ENCODE results near the gene DTX3L.

Gene DTX3L

GRCh38 chr3:122538956-122539490 is 25.1 kb upstream of the DTX3L start:
- no peaks in the 10 kb centered on the region for H3K79me1 ChIP-seq (replicated peaks; ENCODE audit: low read length, poor library complexity, severe bottlenecking)
- H3K9me3 ChIP-seq (ENCODE audit: control insufficient read depth, low read length), result no peaks in the 10 kb centered on the region
- no peak overlapping the region for H2BK12ac ChIP-seq (ENCODE audit: low read length in 2 of 2)
- H2AFZ ChIP-seq (ENCODE audit: low read depth, low read length), result no peak overlapping the region
- H3K27ac ChIP-seq (ENCODE audit: low read length, poor library complexity, severe bottlenecking), result no peak overlapping the region
- no peak for DNase-seq
- H2BK120ac ChIP-seq (ENCODE audit: low read depth, low read length), result no peak overlapping the region
- H3K27me3 ChIP-seq (ENCODE audit: control insufficient read depth in 1 of 2, insufficient read depth in 1 of 2, low read length in 2 of 2), result no peaks in the 10 kb centered on the region
- no peak overlapping the region for H3K4ac ChIP-seq (ENCODE audit: low read depth in 1 of 2, low read length in 2 of 2)
- no peak overlapping the region for H3K14ac ChIP-seq (ENCODE audit: low read length in 2 of 2)
- no peak overlapping the region for H4K8ac ChIP-seq (ENCODE audit: low read length)
- H3K4me3 ChIP-seq (ENCODE audit: insufficient read depth in 1 of 2, low read depth in 1 of 2, low read length in 2 of 2), result no peak overlapping the region
- 95% methylated on average over 7 of the region's 7 CpGs for WGBS
- H3K23ac ChIP-seq (ENCODE audit: low read length in 2 of 2), result no peak overlapping the region
- H4K91ac ChIP-seq (ENCODE audit: low read length), result no peak overlapping the region
- no peak overlapping the region for H2BK5ac ChIP-seq (ENCODE audit: low read depth, low read length, poor library complexity, severe bottlenecking)
- H3K36me3 ChIP-seq (ENCODE audit: control insufficient read depth in 1 of 2, insufficient read depth in 2 of 2, low read depth in 1 of 2, low read length in 2 of 2), result peaks cover 0 to 83% of the 10 kb centered on the region in 2 experiments
- no peaks in the 10 kb centered on the region for H3K4me1 ChIP-seq (ENCODE audit: control insufficient read depth, insufficient read depth, low read depth, low read length)
- no peak overlapping the region for H2BK15ac ChIP-seq (ENCODE audit: low read depth, poor library complexity, severe bottlenecking)
- no peak overlapping the region for H3K4me2 ChIP-seq (ENCODE audit: low read length, poor library complexity, severe bottlenecking)
- H3K18ac ChIP-seq (ENCODE audit: low read depth in 1 of 2, low read length in 2 of 2), result no peak overlapping the region
- no peak overlapping the region for H3K9ac ChIP-seq (ENCODE audit: low read length)
- no peak overlapping the region for H2AK5ac ChIP-seq (ENCODE audit: low read length, severe bottlenecking)

GRCh38 chr3:122546151-122546550 is 18.0 kb upstream of the DTX3L start:
- no peak overlapping the region for H3K4me2 ChIP-seq (ENCODE audit: low read length, poor library complexity, severe bottlenecking)
- DNase-seq, result no peak
- H3K36me3 ChIP-seq (ENCODE audit: control insufficient read depth in 1 of 2, insufficient read depth in 2 of 2, low read depth in 1 of 2, low read length in 2 of 2), result peaks cover 3 to 77% of the 10 kb centered on the region in 2 experiments
- H3K4me1 ChIP-seq (ENCODE audit: control insufficient read depth, insufficient read depth, low read depth, low read length), result no peaks in the 10 kb centered on the region
- no peak overlapping the region for H4K8ac ChIP-seq (ENCODE audit: low read length)
- no peak overlapping the region for H3K4me3 ChIP-seq (ENCODE audit: insufficient read depth in 1 of 2, low read depth in 1 of 2, low read length in 2 of 2)
- no peaks in the 10 kb centered on the region for H3K27me3 ChIP-seq (ENCODE audit: control insufficient read depth in 1 of 2, insufficient read depth in 1 of 2, low read length in 2 of 2)
- no peak overlapping the region for H3K23ac ChIP-seq (ENCODE audit: low read length in 2 of 2)
- H2BK5ac ChIP-seq (ENCODE audit: low read depth, low read length, poor library complexity, severe bottlenecking), result no peak overlapping the region
- H2BK15ac ChIP-seq (ENCODE audit: low read depth, poor library complexity, severe bottlenecking), result no peak overlapping the region
- no peaks in the 10 kb centered on the region for H3K9me3 ChIP-seq (ENCODE audit: control insufficient read depth, low read length)
- no peak overlapping the region for H3K9ac ChIP-seq (ENCODE audit: low read length)
- H3K14ac ChIP-seq (ENCODE audit: low read length in 2 of 2), result no peak overlapping the region
- H2AFZ ChIP-seq (ENCODE audit: low read depth, low read length), result no peak overlapping the region
- no peak overlapping the region for H3K4ac ChIP-seq (ENCODE audit: low read depth in 1 of 2, low read length in 2 of 2)
- no peak overlapping the region for H3K18ac ChIP-seq (ENCODE audit: low read depth in 1 of 2, low read length in 2 of 2)
- 100% methylated on average over 3 of the region's 5 CpGs for WGBS
- no peak overlapping the region for H3K27ac ChIP-seq (ENCODE audit: low read length, poor library complexity, severe bottlenecking)
- H2AK5ac ChIP-seq (ENCODE audit: low read length, severe bottlenecking), result no peak overlapping the region
- no peak overlapping the region for H2BK12ac ChIP-seq (ENCODE audit: low read length in 2 of 2)
- no peak overlapping the region for H4K91ac ChIP-seq (ENCODE audit: low read length)
- no peaks in the 10 kb centered on the region for H3K79me1 ChIP-seq (replicated peaks; ENCODE audit: low read length, poor library complexity, severe bottlenecking)
- no peak overlapping the region for H2BK120ac ChIP-seq (ENCODE audit: low read depth, low read length)

- Histone ChIP-seq H2BK120ac (ENCODE audit: low read depth, low read length) (no peak overlapping the region), H3K4ac (ENCODE audit: low read depth in 1 of 2, low read length in 2 of 2) (no peak overlapping the region), H3K4me1 (ENCODE audit: control insufficient read depth, insufficient read depth, low read depth, low read length) (no peaks in the 10 kb centered on the region), H3K23ac (ENCODE audit: low read length in 2 of 2) (no peak overlapping the region), H2AK5ac (ENCODE audit: low read length, severe bottlenecking) (no peak overlapping the region), H2BK15ac (ENCODE audit: low read depth, poor library complexity, severe bottlenecking) (no peak overlapping the region), H3K4me3 (ENCODE audit: insufficient read depth in 1 of 2, low read depth in 1 of 2, low read length in 2 of 2) (no peak overlapping the region), H2BK12ac (ENCODE audit: low read length in 2 of 2) (no peak overlapping the region), H3K4me2 (ENCODE audit: low read length, poor library complexity, severe bottlenecking) (no peak overlapping the region), H3K79me1 (replicated peaks; ENCODE audit: low read length, poor library complexity, severe bottlenecking) (peaks cover under 1% of the 10 kb centered on the region), H2AFZ (ENCODE audit: low read depth, low read length) (no peak overlapping the region), H2BK5ac (ENCODE audit: low read depth, low read length, poor library complexity, severe bottlenecking) (no peak overlapping the region), H3K9ac (ENCODE audit: low read length) (no peak overlapping the region), H3K14ac (ENCODE audit: low read length in 2 of 2) (no peak overlapping the region), H3K27me3 (ENCODE audit: control insufficient read depth in 1 of 2, insufficient read depth in 1 of 2, low read length in 2 of 2) (no peaks in the 10 kb centered on the region), H4K91ac (ENCODE audit: low read length) (no peak overlapping the region), H3K36me3 (ENCODE audit: control insufficient read depth in 1 of 2, insufficient read depth in 2 of 2, low read depth in 1 of 2, low read length in 2 of 2) (peaks cover 9 to 88% of the 10 kb centered on the region in 2 experiments), H4K8ac (ENCODE audit: low read length) (no peak overlapping the region), H3K27ac (ENCODE audit: low read length, poor library complexity, severe bottlenecking) (no peak overlapping the region), H3K18ac (ENCODE audit: low read depth in 1 of 2, low read length in 2 of 2) (no peak overlapping the region), H3K9me3 (ENCODE audit: control insufficient read depth, low read length) (no peaks in the 10 kb centered on the region)
- 94% methylated on average over 3 of the region's 3 CpGs for WGBS
- no peak for DNase-seq
Measured at GRCh38 chr3:122548076-122548475, 16.1 kb upstream of the DTX3L start.

GRCh38 chr3:122548619-122549018 is 15.5 kb upstream of the DTX3L start:
- H3K9me3 ChIP-seq (ENCODE audit: control insufficient read depth, low read length), result no peaks in the 10 kb centered on the region
- H3K4me2 ChIP-seq (ENCODE audit: low read length, poor library complexity, severe bottlenecking), result no peak overlapping the region
- H4K91ac ChIP-seq (ENCODE audit: low read length), result no peak overlapping the region
- H3K79me1 ChIP-seq (replicated peaks; ENCODE audit: low read length, poor library complexity, severe bottlenecking), result peaks cover 2% of the 10 kb centered on the region
- H4K8ac ChIP-seq (ENCODE audit: low read length), result no peak overlapping the region
- H2AFZ ChIP-seq (ENCODE audit: low read depth, low read length), result no peak overlapping the region
- no peak overlapping the region for H2BK120ac ChIP-seq (ENCODE audit: low read depth, low read length)
- H2BK5ac ChIP-seq (ENCODE audit: low read depth, low read length, poor library complexity, severe bottlenecking), result no peak overlapping the region
- H3K27me3 ChIP-seq (ENCODE audit: control insufficient read depth in 1 of 2, insufficient read depth in 1 of 2, low read length in 2 of 2), result no peaks in the 10 kb centered on the region
- H2BK12ac ChIP-seq (ENCODE audit: low read length in 2 of 2), result no peak overlapping the region
- no peak overlapping the region for H3K4ac ChIP-seq (ENCODE audit: low read depth in 1 of 2, low read length in 2 of 2)
- H3K4me3 ChIP-seq (ENCODE audit: insufficient read depth in 1 of 2, low read depth in 1 of 2, low read length in 2 of 2), result no peak overlapping the region
- no peak overlapping the region for H2AK5ac ChIP-seq (ENCODE audit: low read length, severe bottlenecking)
- H3K36me3 ChIP-seq (ENCODE audit: control insufficient read depth in 1 of 2, insufficient read depth in 2 of 2, low read depth in 1 of 2, low read length in 2 of 2), result peaks cover 9 to 91% of the 10 kb centered on the region in 2 experiments
- H2BK15ac ChIP-seq (ENCODE audit: low read depth, poor library complexity, severe bottlenecking), result no peak overlapping the region
- H3K14ac ChIP-seq (ENCODE audit: low read length in 2 of 2), result no peak overlapping the region
- H3K4me1 ChIP-seq (ENCODE audit: control insufficient read depth, insufficient read depth, low read depth, low read length), result no peaks in the 10 kb centered on the region
- no peak overlapping the region for H3K9ac ChIP-seq (ENCODE audit: low read length)
- no peak overlapping the region for H3K27ac ChIP-seq (ENCODE audit: low read length, poor library complexity, severe bottlenecking)
- WGBS, result no CpG with 5 or more reads among the region's 1 CpG
- H3K18ac ChIP-seq (ENCODE audit: low read depth in 1 of 2, low read length in 2 of 2), result no peak overlapping the region
- no peak for DNase-seq
- H3K23ac ChIP-seq (ENCODE audit: low read length in 2 of 2), result no peak overlapping the region
